GM18867 (cell line): ENCODE measurements around the gene PHF10.

Source experiments
- ATAC-seq: cut with Tn5 transposase; IDR thresholded peaks from one replicate; pipeline ENCODE4 v1.9.1; 2021; ENCODE audit warnings: mild to moderate bottlenecking, moderate library complexity; ENCODE audit not compliant: unreplicated experiment

Gene PHF10

GRCh38 chr6:169678342-169678741 lies 46.0 kb downstream of the PHF10 start:
- ATAC-seq = no peak

GRCh38 chr6:169677096-169677495 lies 47.2 kb downstream of the PHF10 start:
- ATAC-seq = no peak

DNA sequence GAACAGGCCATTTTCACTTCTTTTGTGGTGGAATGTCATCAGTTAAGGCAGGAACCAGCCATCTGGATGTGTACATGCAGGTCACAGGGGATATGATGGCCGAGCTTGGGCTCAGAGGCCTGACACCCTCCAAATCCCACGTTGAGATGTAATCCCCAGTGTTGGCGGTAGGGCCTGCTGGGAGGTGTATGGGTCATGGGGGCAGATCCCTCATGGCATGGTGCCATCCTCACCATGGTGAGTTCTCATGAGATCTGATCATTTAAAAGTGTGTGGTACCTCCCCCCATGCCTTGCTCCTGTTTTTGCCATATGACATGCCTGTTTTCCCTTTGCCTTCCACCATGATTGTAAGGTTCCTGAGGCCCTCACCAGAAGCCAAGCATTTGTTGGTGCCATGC lies 49.3 kb downstream of the PHF10 start:
- ATAC-seq = no peak

GRCh38 chr6:169671563-169671962 lies 52.7 kb downstream of the PHF10 start:
- no peak for ATAC-seq

GRCh38 chr6:169669889-169670288 lies 54.4 kb downstream of the PHF10 start:
- ATAC-seq = no peak

DNA sequence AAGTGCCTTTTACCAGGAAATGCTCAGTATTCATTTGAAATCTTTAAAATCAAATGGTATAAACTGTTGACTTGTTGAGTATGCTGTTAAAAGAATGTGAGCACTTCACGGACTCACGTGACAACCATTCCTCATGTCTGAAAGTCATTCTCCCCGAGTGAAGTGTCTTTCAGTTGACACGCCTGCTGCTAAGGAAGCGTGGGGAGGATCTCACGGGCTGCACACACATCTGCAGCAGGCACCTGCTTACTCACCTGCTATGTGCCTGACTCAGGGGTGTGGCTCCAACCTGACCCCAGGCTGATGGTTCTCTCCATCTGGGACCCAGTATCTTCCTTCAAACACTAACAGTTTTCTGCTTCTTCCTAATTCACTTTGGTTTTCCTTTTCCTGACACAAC lies 55.2 kb downstream of the PHF10 start:
- ATAC-seq = no peak

DNA sequence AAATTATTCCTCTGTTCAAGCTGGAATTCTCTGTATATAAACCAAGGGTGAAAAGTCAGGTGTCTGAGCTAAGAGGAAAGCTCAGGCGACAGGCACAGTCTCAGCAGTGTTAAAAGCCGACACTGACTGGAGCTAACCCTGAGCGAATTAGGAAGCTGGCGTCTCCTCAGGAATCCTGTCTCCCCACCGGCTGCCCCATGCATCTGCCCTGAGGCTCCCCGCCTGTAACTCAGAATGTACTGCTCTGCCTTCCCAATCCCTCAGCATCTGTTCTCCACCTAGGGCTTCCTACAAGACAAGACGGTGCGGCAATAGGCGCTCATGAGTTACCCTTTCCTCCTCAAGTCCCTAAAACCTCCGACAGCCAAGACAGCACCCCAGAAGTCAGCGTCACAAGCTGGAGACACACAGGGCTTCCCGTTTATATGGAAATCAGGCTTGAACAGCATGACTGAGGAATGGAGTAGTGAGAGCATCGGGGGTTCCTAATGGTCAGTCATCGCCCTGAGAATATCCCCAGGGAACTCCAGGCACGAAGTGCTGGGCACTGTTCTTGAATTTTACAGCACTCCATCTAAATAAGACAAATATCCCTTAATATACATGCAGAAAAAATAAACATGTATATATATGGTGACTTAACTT lies 56.0 kb downstream of the PHF10 start:
- ATAC-seq = no peak

GRCh38 chr6:169667716-169668115 lies 56.6 kb downstream of the PHF10 start:
- ATAC-seq = no peak

GRCh38 chr6:169666441-169666840 lies 57.9 kb downstream of the PHF10 start:
- no peak for ATAC-seq

GRCh38 chr6:169665289-169665688 lies 59.0 kb downstream of the PHF10 start:
- no peak for ATAC-seq

- no peak for ATAC-seq
Measured at GRCh38 chr6:169664227-169664626, 60.1 kb downstream of the PHF10 start.

DNA sequence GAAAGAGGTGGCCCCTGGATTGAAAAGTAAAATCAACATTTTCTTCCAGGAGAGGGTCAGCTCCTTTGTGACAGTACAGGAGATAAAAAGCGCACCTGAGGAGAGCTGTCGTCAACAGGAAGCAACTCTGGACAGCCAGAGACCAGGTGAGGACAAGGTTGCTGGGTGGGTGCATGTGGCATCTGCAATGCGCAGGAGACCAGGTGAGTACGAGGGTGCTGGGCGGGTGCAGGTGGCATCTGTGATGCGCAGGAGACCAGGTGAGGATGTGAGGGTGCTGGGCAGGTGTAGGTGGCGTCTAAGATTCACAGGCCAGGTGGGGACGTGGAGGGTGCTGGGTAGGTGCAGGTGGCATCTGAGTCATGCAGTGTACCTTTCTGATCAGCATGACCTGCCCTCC lies 60.8 kb downstream of the PHF10 start:
- ATAC-seq = no peak

- no peak for ATAC-seq
Measured at GRCh38 chr6:169661391-169661756, 62.9 kb downstream of the PHF10 start.

- no peak for ATAC-seq
Measured at GRCh38 chr6:169660751-169661390, 63.4 kb downstream of the PHF10 start.

- ATAC-seq = no peak
Measured at GRCh38 chr6:169659820-169660610, 64.3 kb downstream of the PHF10 start.

GRCh38 chr6:169657284-169657610 lies 67.1 kb downstream of the PHF10 start:
- ATAC-seq = no peak

DNA sequence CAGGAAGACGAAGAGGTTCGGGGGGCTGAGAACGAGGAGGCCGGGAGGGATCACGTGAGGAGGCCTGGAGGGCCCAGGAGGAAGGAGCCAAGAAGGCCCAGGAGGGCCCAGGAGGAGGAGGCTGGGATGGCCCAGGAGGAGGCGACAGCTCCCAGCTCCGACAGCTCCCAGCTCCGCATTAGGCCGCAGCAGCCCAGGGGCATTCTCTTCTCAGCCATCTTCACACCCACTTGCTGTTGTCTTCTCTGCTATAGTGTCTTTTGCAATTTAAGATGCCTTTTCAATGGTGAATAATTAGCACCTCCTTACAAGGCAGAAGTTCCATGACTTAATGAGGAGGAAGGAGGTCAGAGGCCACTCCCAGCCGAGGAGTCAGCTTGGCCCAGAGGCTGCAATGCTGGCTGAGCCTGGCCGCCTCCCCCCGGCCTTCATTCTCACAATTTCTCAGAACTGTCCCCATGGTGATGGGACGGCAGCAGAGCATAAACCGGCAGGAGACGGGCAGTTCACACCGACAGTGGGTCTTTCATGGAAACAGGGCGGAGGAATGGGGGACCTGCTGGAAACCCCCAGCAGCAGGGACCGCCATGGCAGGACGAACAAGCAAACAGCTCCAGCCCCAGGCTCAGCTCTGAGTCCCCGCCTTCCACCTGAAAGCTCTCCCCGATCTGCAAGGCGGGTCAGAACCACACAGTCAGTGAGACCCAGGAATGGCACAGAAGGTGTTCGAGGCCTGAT lies 67.6 kb downstream of the PHF10 start:
- no peak for ATAC-seq

GRCh38 chr6:169654598-169655391 lies 69.5 kb downstream of the PHF10 start:
- ATAC-seq = peak; percentile 91
